ENCODE measurements around the gene B3GALT4.
"Not testable (repeated sequence)": the region's sequence is repeated elsewhere in the genome, so short reads cannot be mapped to it uniquely, and the experiment has no call there.

B3GALT4 gene

DNA sequence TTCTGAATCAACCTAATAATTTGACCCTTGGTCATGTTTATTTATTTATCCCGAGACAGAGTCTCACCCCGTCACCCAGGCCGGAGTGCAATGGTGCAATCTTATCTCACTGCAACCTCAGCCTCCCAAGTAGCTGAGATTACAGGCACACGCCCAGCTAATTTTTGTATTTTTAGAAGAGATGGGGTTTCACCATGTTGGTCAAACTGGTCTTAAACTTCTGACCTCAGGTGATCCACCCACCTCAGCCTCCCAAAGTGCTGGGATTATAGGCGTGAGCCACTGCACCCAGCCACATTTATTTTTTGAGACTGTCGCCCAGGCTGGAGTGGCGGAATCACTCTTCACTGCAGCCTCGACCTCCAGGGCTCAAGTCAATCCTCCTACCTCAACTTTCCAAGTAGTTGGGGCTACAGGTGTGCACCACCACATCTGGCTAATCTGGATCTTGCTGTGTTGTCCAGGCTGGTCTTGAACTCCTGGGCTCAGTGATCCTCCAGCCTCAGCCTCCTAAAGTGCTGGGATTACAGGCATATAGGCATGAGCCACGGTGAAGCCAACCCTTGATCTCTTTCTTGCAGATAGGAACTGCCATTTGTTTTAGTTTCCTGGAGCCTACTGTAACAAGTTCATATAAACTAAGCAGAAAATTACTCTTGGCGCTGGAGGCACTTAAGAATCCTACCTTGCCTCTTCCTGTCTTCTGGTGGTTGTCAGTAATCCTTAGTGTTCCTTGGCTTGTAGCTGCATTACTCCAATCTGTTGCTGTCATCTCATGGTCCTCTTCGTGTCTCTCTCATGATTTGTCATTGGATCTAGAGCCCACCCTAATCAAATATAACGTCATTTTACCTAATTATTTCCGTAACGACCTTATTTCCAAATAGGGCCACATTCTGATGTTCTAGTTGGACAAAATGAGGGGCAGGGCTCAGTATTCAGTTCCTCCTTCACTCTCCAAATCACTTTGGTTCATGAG, 2.7 kb upstream of the B3GALT4 start:
- peaks cover 8% of the 10 kb centered on the region; the same call in 1 of the 2 replicates for H3F3A ChIP-seq (ENCODE audit: insufficient read depth, low read length)
- TF ChIP-seq, protein P1, sequence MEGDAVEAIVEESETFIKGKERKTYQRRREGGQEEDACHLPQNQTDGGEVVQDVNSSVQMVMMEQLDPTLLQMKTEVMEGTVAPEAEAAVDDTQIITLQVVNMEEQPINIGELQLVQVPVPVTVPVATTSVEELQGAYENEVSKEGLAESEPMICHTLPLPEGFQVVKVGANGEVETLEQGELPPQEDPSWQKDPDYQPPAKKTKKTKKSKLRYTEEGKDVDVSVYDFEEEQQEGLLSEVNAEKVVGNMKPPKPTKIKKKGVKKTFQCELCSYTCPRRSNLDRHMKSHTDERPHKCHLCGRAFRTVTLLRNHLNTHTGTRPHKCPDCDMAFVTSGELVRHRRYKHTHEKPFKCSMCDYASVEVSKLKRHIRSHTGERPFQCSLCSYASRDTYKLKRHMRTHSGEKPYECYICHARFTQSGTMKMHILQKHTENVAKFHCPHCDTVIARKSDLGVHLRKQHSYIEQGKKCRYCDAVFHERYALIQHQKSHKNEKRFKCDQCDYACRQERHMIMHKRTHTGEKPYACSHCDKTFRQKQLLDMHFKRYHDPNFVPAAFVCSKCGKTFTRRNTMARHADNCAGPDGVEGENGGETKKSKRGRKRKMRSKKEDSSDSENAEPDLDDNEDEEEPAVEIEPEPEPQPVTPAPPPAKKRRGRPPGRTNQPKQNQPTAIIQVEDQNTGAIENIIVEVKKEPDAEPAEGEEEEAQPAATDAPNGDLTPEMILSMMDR (IDR thresholded peaks at IDR 0.05; ENCODE audit: low read length): no peak
- TF ChIP-seq EZH2 (IDR thresholded peaks at IDR 0.05; ENCODE audit: borderline replicate concordance, low read length): no peak

DNA sequence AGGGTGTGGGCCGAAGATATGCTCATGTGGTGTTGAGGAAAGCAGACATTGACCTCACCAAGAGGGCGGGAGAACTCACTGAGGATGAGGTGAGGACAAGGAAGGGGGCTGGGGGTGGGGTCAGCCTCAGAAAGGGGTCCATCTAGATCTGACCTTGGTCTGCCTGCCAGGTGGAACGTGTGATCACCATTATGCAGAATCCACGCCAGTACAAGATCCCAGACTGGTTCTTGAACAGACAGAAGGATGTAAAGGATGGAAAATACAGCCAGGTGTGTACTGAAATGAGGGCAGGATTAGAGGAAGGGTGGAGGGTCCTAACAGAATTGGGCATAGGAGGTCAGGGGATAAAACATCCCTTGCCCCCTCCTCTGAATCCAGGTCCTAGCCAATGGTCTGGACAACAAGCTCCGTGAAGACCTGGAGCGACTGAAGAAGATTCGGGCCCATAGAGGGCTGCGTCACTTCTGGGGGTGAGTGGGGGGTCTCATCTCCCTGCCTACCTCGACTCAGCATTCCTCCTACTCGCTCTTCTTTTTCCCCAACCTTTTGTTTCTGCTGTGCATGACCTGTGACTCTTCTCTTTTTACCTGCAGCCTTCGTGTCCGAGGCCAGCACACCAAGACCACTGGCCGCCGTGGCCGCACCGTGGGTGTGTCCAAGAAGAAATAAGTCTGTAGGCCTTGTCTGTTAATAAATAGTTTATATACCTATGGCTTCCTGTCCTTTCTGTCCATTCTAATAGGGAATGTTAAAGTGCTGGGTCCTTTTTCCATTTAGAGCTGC, 935 bp upstream of the B3GALT4 start:
- Histone ChIP-seq H3K4me2 (ENCODE audit: low read length) (peak overlapping the region; percentile 97), H3K27ac (ENCODE audit: low read depth, low read length, poor library complexity, severe bottlenecking) (peak overlapping the region; percentile 87), H3K79me2 (ENCODE audit: insufficient read depth, low read length) (peaks cover 34% of the 10 kb centered on the region), H3K9ac (ENCODE audit: low read length) (peak overlapping the region; percentile 98), H3K36me3 (ENCODE audit: insufficient read depth, low read length) (peaks cover 72% of the 10 kb centered on the region), H3K4me1 (ENCODE audit: insufficient read depth, low read length, severe bottlenecking) (peaks cover 58% of the 10 kb centered on the region), H3K4me3 (ENCODE audit: low read depth, low read length, poor library complexity, severe bottlenecking) (peak overlapping the region; percentile 93)
- H4K20me1 ChIP-seq (ENCODE audit: insufficient read depth, low read length); H3F3A ChIP-seq (ENCODE audit: insufficient read depth, low read length); H2AFZ ChIP-seq (ENCODE audit: low read length); H3K27me3 ChIP-seq (ENCODE audit: insufficient read depth, low read length); H3K9me3 ChIP-seq (ENCODE audit: low read length); H3K9me2 ChIP-seq (ENCODE audit: low read depth, low read length): not testable (repeated sequence)

More for the DNA sequence above, 2.7 kb upstream of the B3GALT4 start:
- H3K27ac ChIP-seq (ENCODE audit: low read depth, low read length, poor library complexity, severe bottlenecking): peak overlapping the region; percentile 87
- H3K9ac ChIP-seq (ENCODE audit: low read length): peak overlapping the region; percentile 98
- H3K36me3 ChIP-seq (ENCODE audit: insufficient read depth, low read length): peaks cover 64% of the 10 kb centered on the region
- H3K4me1 ChIP-seq (ENCODE audit: insufficient read depth, low read length, severe bottlenecking): peaks cover 70% of the 10 kb centered on the region
- H3K79me2 ChIP-seq (ENCODE audit: insufficient read depth, low read length): peaks cover 36% of the 10 kb centered on the region
- no peaks in the 10 kb centered on the region for H3K9me2 ChIP-seq (ENCODE audit: low read depth, low read length)
- no peaks in the 10 kb centered on the region for H4K20me1 ChIP-seq (ENCODE audit: insufficient read depth, low read length)
- no peaks in the 10 kb centered on the region for H3K9me3 ChIP-seq (ENCODE audit: low read length)
- no peak overlapping the region for H2AFZ ChIP-seq (ENCODE audit: low read length)
- H3K4me3 ChIP-seq (ENCODE audit: low read depth, low read length, poor library complexity, severe bottlenecking): peak overlapping the region; percentile 93
- no peaks in the 10 kb centered on the region for H3K27me3 ChIP-seq (ENCODE audit: insufficient read depth, low read length)
- H3K4me2 ChIP-seq (ENCODE audit: low read length): peak overlapping the region; percentile 97

DNA sequence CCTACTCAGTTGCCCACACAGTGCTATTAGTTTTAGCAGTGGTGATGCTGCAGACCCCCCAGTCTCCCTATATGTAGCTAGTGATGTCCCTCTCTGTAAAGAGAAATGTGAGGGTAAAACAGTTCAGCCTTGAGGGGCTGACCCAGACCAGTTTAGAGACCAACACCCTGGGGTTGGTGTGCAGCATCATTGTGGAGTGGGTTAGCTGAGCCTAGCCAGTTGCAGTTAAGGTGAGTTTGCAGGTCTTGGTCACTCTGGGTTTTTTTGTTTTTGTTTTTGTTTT, 401 bp upstream of the B3GALT4 start:
- H4K20me1 ChIP-seq (ENCODE audit: insufficient read depth, low read length): no peaks in the 10 kb centered on the region
- peaks cover 32% of the 10 kb centered on the region for H3K79me2 ChIP-seq (ENCODE audit: insufficient read depth, low read length)
- peak overlapping the region; percentile 98 for H3K9ac ChIP-seq (ENCODE audit: low read length)
- TF ChIP-seq, protein P1 (IDR thresholded peaks at IDR 0.05; ENCODE audit: low read length): no peak
- peak overlapping the region; percentile 87 for H3K27ac ChIP-seq (ENCODE audit: low read depth, low read length, poor library complexity, severe bottlenecking)
- no peak overlapping the region for H2AFZ ChIP-seq (ENCODE audit: low read length)
- peaks cover 76% of the 10 kb centered on the region for H3K36me3 ChIP-seq (ENCODE audit: insufficient read depth, low read length)
- peaks cover 8% of the 10 kb centered on the region; the same call in 1 of the 2 replicates for H3F3A ChIP-seq (ENCODE audit: insufficient read depth, low read length)
- H3K4me3 ChIP-seq (ENCODE audit: low read depth, low read length, poor library complexity, severe bottlenecking): peak overlapping the region; percentile 93
- no peaks in the 10 kb centered on the region for H3K27me3 ChIP-seq (ENCODE audit: insufficient read depth, low read length)
- H3K4me2 ChIP-seq (ENCODE audit: low read length): peak overlapping the region; percentile 97
- peaks cover 56% of the 10 kb centered on the region for H3K4me1 ChIP-seq (ENCODE audit: insufficient read depth, low read length, severe bottlenecking)
- no peaks in the 10 kb centered on the region for H3K9me3 ChIP-seq (ENCODE audit: low read length)
- no peaks in the 10 kb centered on the region for H3K9me2 ChIP-seq (ENCODE audit: low read depth, low read length)
